ENCODE results near the gene U2AF2. TPM values are rescaled to one million over a fixed set of nuclear protein-coding genes. Genes with fewer than 3 reads are reported as not detected.

Gene U2AF2
- total and polyA plus RNA-seq, 9 of the 15 experiments (the other 6 are each of a cell fraction or from before 2014, with no cell fraction given) = 3.0 to 331 (median 157) TPM

- TF ChIP-seq, protein P1, sequence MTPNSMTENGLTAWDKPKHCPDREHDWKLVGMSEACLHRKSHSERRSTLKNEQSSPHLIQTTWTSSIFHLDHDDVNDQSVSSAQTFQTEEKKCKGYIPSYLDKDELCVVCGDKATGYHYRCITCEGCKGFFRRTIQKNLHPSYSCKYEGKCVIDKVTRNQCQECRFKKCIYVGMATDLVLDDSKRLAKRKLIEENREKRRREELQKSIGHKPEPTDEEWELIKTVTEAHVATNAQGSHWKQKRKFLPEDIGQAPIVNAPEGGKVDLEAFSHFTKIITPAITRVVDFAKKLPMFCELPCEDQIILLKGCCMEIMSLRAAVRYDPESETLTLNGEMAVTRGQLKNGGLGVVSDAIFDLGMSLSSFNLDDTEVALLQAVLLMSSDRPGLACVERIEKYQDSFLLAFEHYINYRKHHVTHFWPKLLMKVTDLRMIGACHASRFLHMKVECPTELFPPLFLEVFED (CRISPR knock-in tag; conservative IDR thresholded peaks at IDR 0.05) = peak; percentile 67; the same call in 1 of the 2 replicates
- TF ChIP-seq CSDE1 (IDR thresholded peaks at IDR 0.05) = peak in 1 of 2 experiments; percentile 89; a peak in 2 of 4 replicates
- TF ChIP-seq SMAD4 (CRISPR knock-in tag; conservative IDR thresholded peaks at IDR 0.05) = peak; percentile 88
- TF ChIP-seq ZNF384 (IDR thresholded peaks at IDR 0.05; ENCODE audit: low read depth, low read length) = peak; percentile 96
- TF ChIP-seq, protein P2, sequence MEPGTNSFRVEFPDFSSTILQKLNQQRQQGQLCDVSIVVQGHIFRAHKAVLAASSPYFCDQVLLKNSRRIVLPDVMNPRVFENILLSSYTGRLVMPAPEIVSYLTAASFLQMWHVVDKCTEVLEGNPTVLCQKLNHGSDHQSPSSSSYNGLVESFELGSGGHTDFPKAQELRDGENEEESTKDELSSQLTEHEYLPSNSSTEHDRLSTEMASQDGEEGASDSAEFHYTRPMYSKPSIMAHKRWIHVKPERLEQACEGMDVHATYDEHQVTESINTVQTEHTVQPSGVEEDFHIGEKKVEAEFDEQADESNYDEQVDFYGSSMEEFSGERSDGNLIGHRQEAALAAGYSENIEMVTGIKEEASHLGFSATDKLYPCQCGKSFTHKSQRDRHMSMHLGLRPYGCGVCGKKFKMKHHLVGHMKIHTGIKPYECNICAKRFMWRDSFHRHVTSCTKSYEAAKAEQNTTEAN (CRISPR knock-in tag; IDR thresholded peaks at IDR 0.05) = no peak
- peak; percentile 92 for TF ChIP-seq MEIS2 (IDR thresholded peaks at IDR 0.05; ENCODE audit: partially characterized antibody)
- no peak for TF ChIP-seq ZNF121 (CRISPR knock-in tag; conservative IDR thresholded peaks at IDR 0.05)
- TF ChIP-seq PTBP1 (IDR thresholded peaks at IDR 0.05; ENCODE audit: low read depth, low read length) = no peak
- TF ChIP-seq GABPA (tag; conservative IDR thresholded peaks at IDR 0.05; ENCODE audit: low read depth) = peak; percentile 92
- no peak for TF ChIP-seq FOXA1 (IDR thresholded peaks at IDR 0.05; ENCODE audit: borderline replicate concordance)
- TF ChIP-seq HIVEP1 (CRISPR knock-in tag; IDR thresholded peaks at IDR 0.05) = 0 out of 2 replicates have a peak, but pooled peaks have one; percentile 50
- TF ChIP-seq CUX1 (CRISPR knock-in tag; IDR thresholded peaks at IDR 0.05) = no peak
- TF ChIP-seq POLR2H (tag; IDR thresholded peaks at IDR 0.05; ENCODE audit: low read depth) = 0 out of 2 replicates have a peak, but pooled peaks have one; percentile 52
- TF ChIP-seq HNRNPH1 (optimal IDR thresholded peaks at IDR 0.05; ENCODE audit: low read depth, low read length) = no peak
- no peak; the same call in 1 of the 2 replicates for TF ChIP-seq PHB (CRISPR knock-in tag; IDR thresholded peaks at IDR 0.05)
- TF ChIP-seq ZNF830 (CRISPR knock-in tag; IDR thresholded peaks at IDR 0.05) = peak; percentile 90; the same call in 1 of the 2 replicates
- TF ChIP-seq, protein P3, sequence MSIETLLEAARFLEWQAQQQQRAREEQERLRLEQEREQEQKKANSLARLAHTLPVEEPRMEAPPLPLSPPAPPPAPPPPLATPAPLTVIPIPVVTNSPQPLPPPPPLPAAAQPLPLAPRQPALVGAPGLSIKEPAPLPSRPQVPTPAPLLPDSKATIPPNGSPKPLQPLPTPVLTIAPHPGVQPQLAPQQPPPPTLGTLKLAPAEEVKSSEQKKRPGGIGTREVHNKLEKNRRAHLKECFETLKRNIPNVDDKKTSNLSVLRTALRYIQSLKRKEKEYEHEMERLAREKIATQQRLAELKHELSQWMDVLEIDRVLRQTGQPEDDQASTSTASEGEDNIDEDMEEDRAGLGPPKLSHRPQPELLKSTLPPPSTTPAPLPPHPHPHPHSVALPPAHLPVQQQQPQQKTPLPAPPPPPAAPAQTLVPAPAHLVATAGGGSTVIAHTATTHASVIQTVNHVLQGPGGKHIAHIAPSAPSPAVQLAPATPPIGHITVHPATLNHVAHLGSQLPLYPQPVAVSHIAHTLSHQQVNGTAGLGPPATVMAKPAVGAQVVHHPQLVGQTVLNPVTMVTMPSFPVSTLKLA (conservative IDR thresholded peaks at IDR 0.05) = peak; percentile 73 to 86
- no peak for TF ChIP-seq ZNF354B (CRISPR knock-in tag; IDR thresholded peaks at IDR 0.05)
Observed at GRCh38 chr19:55653651-55654322, 1.0 kb upstream of the U2AF2 start (continued).

All from K562 (cell line).